Glomerular endothelial cell (primary cell): ENCODE data around the gene MPP3. TPM values are rescaled to one million over a fixed set of nuclear protein-coding genes. Genes with fewer than 3 reads are reported as not detected.

Experiments
- DNase-seq: peaks from one replicate; pipeline ENCODE4 v3.0.0-alpha.2; 2011; ENCODE audit warnings: low read depth, low spot score; ENCODE audit errors: extremely low read depth
- total RNA-seq: library from RNA; depleted of rRNA; stranded (reverse); fragments of >200 nt; gene quantifications from 2 replicates; pipeline ENCODE4 v1.2.3, GENCODE V29; 2015

MPP3 gene
- total RNA-seq, 1 donor from 2014 or later: 4.1 TPM

- no peak for DNase-seq
Observed at GRCh38 chr17:43757171-43757660, 75.7 kb downstream of the MPP3 start.

GRCh38 chr17:43756201-43756600, 76.7 kb downstream of the MPP3 start:
- no peak for DNase-seq

- DNase-seq: no peak
Observed at GRCh38 chr17:43755389-43755875, 77.5 kb downstream of the MPP3 start.

- no peak for DNase-seq
Observed at GRCh38 chr17:43754947-43755346, 78.0 kb downstream of the MPP3 start.

GRCh38 chr17:43753493-43754129, 79.3 kb downstream of the MPP3 start:
- no peak for DNase-seq

Other genes with a start within 250 kb of the MPP3 start
- gene MEOX1, start 171.2 kb downstream of the MPP3 start, total RNA-seq: 1.9 TPM in 1 of 2 replicates, not detected in the other
- gene SOST, start 74.4 kb downstream of the MPP3 start, total RNA-seq: not detected in 2 replicates
- gene DUSP3, start 54.2 kb downstream of the MPP3 start, total RNA-seq: 77.5 and 84.3 TPM in 2 replicates
- gene CFAP97D1, start 52.7 kb downstream of the MPP3 start, total RNA-seq: not detected in 2 replicates
- not detected in 2 replicates for gene CD300LG, start 14.0 kb upstream of the MPP3 start, total RNA-seq
- 1.2 and 1.9 TPM in 2 replicates for gene MPP2, start 74.4 kb upstream of the MPP3 start, total RNA-seq
- gene PPY, start 109.3 kb upstream of the MPP3 start, total RNA-seq: not detected in 2 replicates
- gene PYY, start 120.8 kb upstream of the MPP3 start, total RNA-seq: 0.64 TPM in 1 of 2 replicates, not detected in the other
- gene NAGS, start 171.5 kb upstream of the MPP3 start, total RNA-seq: 1.8 and 4.6 TPM in 2 replicates
- 30.0 and 37.2 TPM in 2 replicates for gene TMEM101, start 181.8 kb upstream of the MPP3 start, total RNA-seq
- 44.3 and 55.3 TPM in 2 replicates for gene LSM12, start 233.5 kb upstream of the MPP3 start, total RNA-seq
- 41.9 and 60.5 TPM in 2 replicates for gene G6PC3, start 237.6 kb upstream of the MPP3 start, total RNA-seq